Keratinocyte (primary cell): Measurements from ENCODE around the gene MAIP1.

Source experiments
- EZH2 ChIP-seq: IDR thresholded peaks from one replicate; pipeline ENCODE4 v1.6.1; 2012; ENCODE audit warnings: inconsistent platforms, mild to moderate bottlenecking, low read length, moderate library complexity
- TF ChIP-seq, protein P1 (sequence below), 3 experiments: IDR thresholded peaks in 1 of 3; conservative IDR thresholded peaks in 1 of 3; optimal IDR thresholded peaks in 1 of 3; 2 replicates in 2 of 3; 3 replicates in 1 of 3; pipeline versions ENCODE3 to v1.5.1; 2011; ENCODE audit warnings: low read length in 3 of 3, mild to moderate bottlenecking in 3 of 3, moderate library complexity in 2 of 3, control low read depth in 1 of 3, inconsistent platforms in 1 of 3; ENCODE audit not compliant: insufficient read depth in 2 of 3; ENCODE audit errors: extremely low read depth in 1 of 3

DNA sequence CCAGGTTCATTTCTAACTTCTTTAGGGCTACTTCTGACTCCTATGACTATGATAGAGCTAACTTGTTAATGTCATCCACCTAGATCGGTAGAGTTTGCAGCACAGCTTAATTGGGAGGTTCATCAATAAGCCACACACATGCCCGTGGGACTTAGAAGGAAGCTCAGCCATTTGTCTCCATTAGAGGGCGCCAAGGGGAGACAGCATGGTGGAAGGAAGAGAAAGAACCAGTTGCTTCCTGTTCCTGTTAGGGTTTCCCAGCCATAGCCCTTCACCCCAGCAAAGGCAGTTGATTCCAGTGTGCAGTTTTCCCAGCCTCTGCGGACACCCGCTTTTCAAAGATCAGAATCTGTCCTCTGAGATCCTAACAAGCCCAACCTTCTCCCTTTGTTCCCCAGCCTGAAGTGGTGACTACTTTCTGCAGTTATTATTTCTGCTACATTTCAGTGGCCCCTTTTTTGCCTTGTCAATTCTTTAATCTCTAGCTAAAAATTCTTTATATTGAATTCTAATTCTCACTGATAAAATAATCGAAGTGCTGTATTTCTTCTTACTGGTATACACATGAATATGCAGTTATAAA is 30.3 kb downstream of the MAIP1 start:
- TF ChIP-seq EZH2, result no peak
- TF ChIP-seq, protein P1, sequence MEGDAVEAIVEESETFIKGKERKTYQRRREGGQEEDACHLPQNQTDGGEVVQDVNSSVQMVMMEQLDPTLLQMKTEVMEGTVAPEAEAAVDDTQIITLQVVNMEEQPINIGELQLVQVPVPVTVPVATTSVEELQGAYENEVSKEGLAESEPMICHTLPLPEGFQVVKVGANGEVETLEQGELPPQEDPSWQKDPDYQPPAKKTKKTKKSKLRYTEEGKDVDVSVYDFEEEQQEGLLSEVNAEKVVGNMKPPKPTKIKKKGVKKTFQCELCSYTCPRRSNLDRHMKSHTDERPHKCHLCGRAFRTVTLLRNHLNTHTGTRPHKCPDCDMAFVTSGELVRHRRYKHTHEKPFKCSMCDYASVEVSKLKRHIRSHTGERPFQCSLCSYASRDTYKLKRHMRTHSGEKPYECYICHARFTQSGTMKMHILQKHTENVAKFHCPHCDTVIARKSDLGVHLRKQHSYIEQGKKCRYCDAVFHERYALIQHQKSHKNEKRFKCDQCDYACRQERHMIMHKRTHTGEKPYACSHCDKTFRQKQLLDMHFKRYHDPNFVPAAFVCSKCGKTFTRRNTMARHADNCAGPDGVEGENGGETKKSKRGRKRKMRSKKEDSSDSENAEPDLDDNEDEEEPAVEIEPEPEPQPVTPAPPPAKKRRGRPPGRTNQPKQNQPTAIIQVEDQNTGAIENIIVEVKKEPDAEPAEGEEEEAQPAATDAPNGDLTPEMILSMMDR (optimal IDR thresholded peaks at IDR 0.05 in 1 of 3, IDR thresholded peaks at IDR 0.05 in 1 of 3, conservative IDR thresholded peaks at IDR 0.05 in 1 of 3; ENCODE audit: extremely low read depth in 1 of 3, insufficient read depth in 2 of 3, low read length in 3 of 3), result peak; percentile 82 to 94 (median 85)
